RWPE2 (cell line): ENCODE measurements around the gene KCNMA1.

Experiments
- ATAC-seq: fragments of 200-7000 bp; cut with Tn5 transposase; 3 replicates; pipeline ENCODE4 v1.9.1; 2021; ENCODE audit warnings: low read depth
- DNase-seq: peaks from one replicate; pipeline ENCODE4 v3.0.0-alpha.2; 2020; ENCODE audit warnings: low spot score
- H3K27ac ChIP-seq: fragments of 450-650 bp; 2 replicates; pipeline ENCODE4 v1.5.1; 2017; ENCODE audit warnings: mild to moderate bottlenecking; ENCODE audit not compliant: poor library complexity, severe bottlenecking
- H3K27me3 ChIP-seq: fragments of 250-450 bp; sonication (Bioruptor Pico); 2 replicates; pipeline ENCODE4 v1.5.1; 2021; ENCODE audit warnings: mild to moderate bottlenecking, moderate library complexity; ENCODE audit not compliant: insufficient read depth, poor library complexity, severe bottlenecking
- H3K36me3 ChIP-seq: fragments of 250-450 bp; sonication (Bioruptor Pico); 2 replicates; pipeline ENCODE4 v1.5.1; 2020; ENCODE audit warnings: low read depth, mild to moderate bottlenecking, moderate library complexity
- H3K4me1 ChIP-seq: fragments of 250-450 bp; sonication (Bioruptor Pico); 2 replicates; pipeline ENCODE4 v1.5.1; 2021; ENCODE audit warnings: mild to moderate bottlenecking, moderate library complexity; ENCODE audit not compliant: insufficient read depth, poor library complexity, severe bottlenecking
- H3K4me3 ChIP-seq: fragments of 250-450 bp; sonication (Bioruptor Pico); 2 replicates; pipeline ENCODE4 v1.5.1; 2021; ENCODE audit warnings: mild to moderate bottlenecking, moderate library complexity; ENCODE audit not compliant: severe bottlenecking
- H3K9me3 ChIP-seq: fragments of 250-450 bp; sonication (Bioruptor Pico); 2 replicates; pipeline ENCODE4 v1.5.1; 2021; ENCODE audit warnings: mild to moderate bottlenecking, moderate library complexity; ENCODE audit not compliant: severe bottlenecking
- TF ChIP-seq, protein P1 (sequence below): fragments of 450-650 bp; IDR thresholded peaks from one replicate; pipeline ENCODE4 v1.5.1; 2017; ENCODE audit warnings: mild to moderate bottlenecking, moderate library complexity; ENCODE audit not compliant: poor library complexity, severe bottlenecking

The KCNMA1 gene

DNA sequence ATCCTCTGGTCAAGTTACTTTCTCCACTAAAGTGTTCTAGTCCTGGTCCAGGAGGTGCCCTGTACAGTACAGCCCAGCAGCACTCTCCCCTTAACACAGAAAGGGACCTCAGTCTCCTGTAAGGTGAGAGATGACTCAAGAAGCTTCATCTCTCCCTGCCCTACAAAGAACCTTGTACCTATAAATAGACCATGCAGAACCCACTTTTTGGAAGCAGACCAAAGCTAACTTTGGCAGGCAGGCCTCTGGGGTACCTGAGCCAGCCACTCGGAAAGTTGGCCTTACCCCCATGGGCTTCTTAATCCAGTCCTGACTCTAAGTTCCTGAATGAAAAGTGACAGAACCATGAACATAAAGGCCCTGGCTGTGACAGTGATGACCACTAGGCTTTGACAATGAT lies 454.8 kb downstream of the KCNMA1 start:
- Histone ChIP-seq H3K36me3 (no peaks in the 10 kb centered on the region), H3K27ac (no peak overlapping the region), H3K27me3 (no peaks in the 10 kb centered on the region), H3K4me1 (peaks cover 23% of the 10 kb centered on the region), H3K9me3 (no peaks in the 10 kb centered on the region), H3K4me3 (no peak overlapping the region)
- TF ChIP-seq, protein P1, sequence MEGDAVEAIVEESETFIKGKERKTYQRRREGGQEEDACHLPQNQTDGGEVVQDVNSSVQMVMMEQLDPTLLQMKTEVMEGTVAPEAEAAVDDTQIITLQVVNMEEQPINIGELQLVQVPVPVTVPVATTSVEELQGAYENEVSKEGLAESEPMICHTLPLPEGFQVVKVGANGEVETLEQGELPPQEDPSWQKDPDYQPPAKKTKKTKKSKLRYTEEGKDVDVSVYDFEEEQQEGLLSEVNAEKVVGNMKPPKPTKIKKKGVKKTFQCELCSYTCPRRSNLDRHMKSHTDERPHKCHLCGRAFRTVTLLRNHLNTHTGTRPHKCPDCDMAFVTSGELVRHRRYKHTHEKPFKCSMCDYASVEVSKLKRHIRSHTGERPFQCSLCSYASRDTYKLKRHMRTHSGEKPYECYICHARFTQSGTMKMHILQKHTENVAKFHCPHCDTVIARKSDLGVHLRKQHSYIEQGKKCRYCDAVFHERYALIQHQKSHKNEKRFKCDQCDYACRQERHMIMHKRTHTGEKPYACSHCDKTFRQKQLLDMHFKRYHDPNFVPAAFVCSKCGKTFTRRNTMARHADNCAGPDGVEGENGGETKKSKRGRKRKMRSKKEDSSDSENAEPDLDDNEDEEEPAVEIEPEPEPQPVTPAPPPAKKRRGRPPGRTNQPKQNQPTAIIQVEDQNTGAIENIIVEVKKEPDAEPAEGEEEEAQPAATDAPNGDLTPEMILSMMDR: no peak
- ATAC-seq (no peak), DNase-seq (no peak)

DNA sequence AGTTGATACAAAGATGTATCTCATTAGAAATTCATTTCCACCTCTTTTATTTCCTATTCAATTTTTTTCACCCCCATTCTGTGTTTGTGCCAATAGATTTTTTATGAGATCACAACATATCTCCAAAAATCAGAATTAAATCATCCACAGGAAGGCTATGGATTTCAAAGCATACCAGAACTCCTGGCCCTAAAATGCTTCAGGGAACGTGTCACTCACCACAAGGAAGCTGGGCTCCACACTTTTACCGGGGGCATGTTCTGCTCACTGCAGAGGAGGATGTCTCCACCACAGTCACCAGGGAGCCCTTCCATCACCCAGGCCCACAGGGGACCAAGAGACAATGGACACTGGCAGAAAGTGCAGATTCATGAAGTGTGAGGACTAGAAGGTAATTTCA lies 456.8 kb downstream of the KCNMA1 start:
- Histone ChIP-seq H3K36me3 (no peaks in the 10 kb centered on the region), H3K4me1 (peaks cover 17% of the 10 kb centered on the region), H3K4me3 (no peak overlapping the region), H3K27me3 (no peaks in the 10 kb centered on the region), H3K27ac (peak overlapping the region; percentile 43), H3K9me3 (no peaks in the 10 kb centered on the region)
- no peak for DNase-seq
- TF ChIP-seq, protein P1: no peak
- no peak for ATAC-seq

GRCh38 chr10:77180104-77180503 lies 457.5 kb downstream of the KCNMA1 start:
- Histone ChIP-seq H3K4me1 (peaks cover 17% of the 10 kb centered on the region), H3K4me3 (no peak overlapping the region), H3K9me3 (no peaks in the 10 kb centered on the region), H3K36me3 (no peaks in the 10 kb centered on the region), H3K27me3 (no peaks in the 10 kb centered on the region), H3K27ac (peak overlapping the region; percentile 43)
- TF ChIP-seq, protein P1: no peak
- ATAC-seq: no peak
- no peak for DNase-seq

- no peaks in the 10 kb centered on the region for H3K36me3 ChIP-seq
- ATAC-seq: peak; percentile 92
- peak; percentile 71 for DNase-seq
- peak overlapping the region; percentile 43 for H3K27ac ChIP-seq
- TF ChIP-seq, protein P1: no peak
- H3K4me3 ChIP-seq: no peak overlapping the region
- H3K27me3 ChIP-seq: no peaks in the 10 kb centered on the region
- H3K9me3 ChIP-seq: no peaks in the 10 kb centered on the region
- peaks cover 17% of the 10 kb centered on the region for H3K4me1 ChIP-seq
Observed at GRCh38 chr10:77179015-77179695, 458.5 kb downstream of the KCNMA1 start.

DNA sequence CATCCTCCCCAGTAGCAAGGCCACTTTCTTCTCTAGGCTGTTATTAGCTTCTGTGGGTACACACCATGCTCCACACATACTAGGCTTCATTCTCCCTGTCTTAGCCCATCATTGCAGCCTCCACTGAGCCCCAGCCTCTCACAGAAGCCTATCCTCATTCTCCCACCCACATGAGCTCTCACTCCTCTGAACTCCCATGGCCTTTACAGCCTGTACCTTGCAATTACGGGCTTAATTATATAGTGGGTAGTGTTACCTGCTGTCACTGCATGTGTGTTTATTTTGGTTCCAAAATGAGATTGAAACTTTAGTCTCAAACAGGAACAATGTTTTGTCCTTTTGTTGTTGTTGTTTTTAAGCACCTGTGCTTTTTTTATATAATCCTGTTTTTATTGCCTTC lies 460.0 kb downstream of the KCNMA1 start:
- Histone ChIP-seq H3K36me3 (no peaks in the 10 kb centered on the region), H3K4me1 (peaks cover 17% of the 10 kb centered on the region), H3K27me3 (no peaks in the 10 kb centered on the region), H3K4me3 (no peak overlapping the region), H3K9me3 (no peaks in the 10 kb centered on the region), H3K27ac (no peak overlapping the region)
- TF ChIP-seq, protein P1: no peak
- DNase-seq (no peak), ATAC-seq (no peak)
